ENCODE data around the gene RAB4B.

DNA sequence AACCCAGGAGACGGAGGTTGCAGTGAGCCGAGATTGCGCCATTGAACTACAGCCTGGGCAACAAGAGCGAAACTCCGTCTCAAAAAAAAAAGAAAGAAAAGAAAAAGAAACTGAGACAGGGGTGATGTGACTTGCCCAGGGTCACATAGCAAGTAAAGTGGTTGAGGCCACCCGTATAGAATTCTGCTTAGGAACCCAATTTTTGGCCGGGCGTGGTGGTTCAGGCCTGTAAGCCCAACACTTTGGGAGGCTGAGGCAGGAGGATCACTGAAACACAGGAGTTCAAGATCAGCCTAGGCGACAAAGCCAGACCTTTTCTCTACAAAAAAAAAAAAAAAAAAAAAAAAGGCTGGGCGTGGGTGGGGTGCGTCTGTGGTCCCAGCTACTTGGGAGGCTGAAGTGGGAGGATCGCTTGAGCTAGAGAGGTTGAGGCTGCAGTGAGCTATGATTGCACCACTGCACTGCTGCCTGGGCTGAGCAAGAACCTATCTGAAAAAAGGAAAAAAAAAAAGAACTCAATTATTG is 25.7 kb upstream of the RAB4B start:
- no peak for TF ChIP-seq CTCF (conservative IDR thresholded peaks at IDR 0.05)
- TF ChIP-seq ZFX (IDR thresholded peaks at IDR 0.05) = no peak
